ENCODE results near the gene CCDC124.

GRCh38 chr19:17963936-17964691, 31.3 kb downstream of the CCDC124 start:
- TF ChIP-seq CTCF (IDR thresholded peaks at IDR 0.05) (no peak), POLR2A (IDR thresholded peaks at IDR 0.05) (no peak)

Measured in breast epithelium (tissue), 3 donors.